Stomach (tissue), 9 donors: ENCODE measurements around the gene AZGP1. TPM values are rescaled to one million over a fixed set of nuclear protein-coding genes. Genes with fewer than 3 reads are reported as not detected.
"Not testable (repeated sequence)": the region's sequence is repeated elsewhere in the genome, so short reads cannot be mapped to it uniquely, and the experiment has no call there.

ENCODE experiments used
- DNase-seq, 2 donors: peaks; one replicate each; pipeline versions ENCODE4 v3.0.0 to v3.0.0-alpha.2; 2013 to 2019
- H3K27ac ChIP-seq, 5 donors: fragments of 200-600 bp in 4 of 5; sonication (generic) in 4 of 5; one replicate each; pipeline ENCODE4 v1.5.1; 2013 to 2019; ENCODE audit warnings: mild to moderate bottlenecking in 1 of 5, moderate library complexity in 1 of 5
- H3K27me3 ChIP-seq, 3 donors: fragments of 200-600 bp; sonication (generic); one replicate each; pipeline ENCODE4 v1.5.1; 2017 to 2019; ENCODE audit warnings: mixed run types in 1 of 3
- H3K36me3 ChIP-seq, 4 donors: fragments of 200-600 bp; sonication (generic); 1 replicate in 3 of 4; 2 replicates in 1 of 4; pipeline ENCODE4 v1.5.1; 2016 to 2019
- H3K4me1 ChIP-seq, 4 donors: fragments of 200-600 bp; sonication (generic); one replicate each; pipeline ENCODE4 v1.5.1; 2016 to 2019
- H3K4me3 ChIP-seq, 4 donors: fragments of 200-600 bp; sonication (generic) in 3 of 4; one replicate each; pipeline ENCODE4 v1.5.1; 2016 to 2019; ENCODE audit warnings: mild to moderate bottlenecking in 1 of 4
- H3K9me3 ChIP-seq, 4 donors: fragments of 200-600 bp; sonication (generic); one replicate each; pipeline ENCODE4 v1.5.1; 2016 to 2019
- EP300 ChIP-seq: sonication (generic); formaldehyde crosslinking; IDR thresholded peaks from one replicate; pipeline ENCODE4 v1.6.1; 2017; ENCODE audit warnings: antibody characterized with exemption
- POLR2A ChIP-seq, 4 donors: fragments of 450-650 bp; IDR thresholded peaks; one replicate each; pipeline ENCODE4 v1.6.1; 2016; ENCODE audit warnings: antibody characterized with exemption in 4 of 4, control low read depth in 2 of 4, mild to moderate bottlenecking in 1 of 4, moderate library complexity in 1 of 4
- POLR2AphosphoS5 ChIP-seq, 3 donors: sonication (generic); formaldehyde crosslinking; IDR thresholded peaks; one replicate each; pipeline ENCODE4 v1.6.1; 2016; ENCODE audit warnings: antibody characterized with exemption in 3 of 3
- WGBS, 5 donors: extraction: QIAGEN DNeasy Blood & Tissue Kit in 3 of 5; methylation state at CpG; one replicate each; pipeline versions ENCODE4 v1.1.5 to v1.1.7; 2013 to 2018; 5-methylcytosine and 5-hydroxymethylcytosine counted together
- intact Hi-C: fragments of 100-400 bp; cut with DNase I; formaldehyde crosslinking; loops from one replicate; pipeline ENCODE4 v1.15.1; 2023; ENCODE audit warnings: low total_unique reads
- polyA plus RNA-seq, 3 donors: library from polyadenylated mRNA; stranded (reverse); fragments of 200-250 nt; gene quantifications; one replicate each; pipeline ENCODE4 v1.2.3, GENCODE V29; 2013
- total RNA-seq, 5 donors: library from RNA; depleted of rRNA; stranded (reverse); fragments of >200 nt; gene quantifications; one replicate each; pipeline versions ENCODE4 v1.1.0 to v1.2.3, GENCODE V29; 2014 to 2016
- TF ChIP-seq, protein P1 (sequence below), 7 experiments: fragments of 450-650 bp in 4 of 7; fragments of 200-600 bp in 3 of 7; sonication (generic) in 3 of 7; IDR thresholded peaks; one replicate each; pipeline ENCODE4 v1.5.1; 2016 to 2019; ENCODE audit warnings: antibody characterized with exemption in 7 of 7, control low read depth in 2 of 7, mild to moderate bottlenecking in 1 of 7
- donor health status: healthy with polysubstance abuse.
- donor health status: Bipolar disorder and iron deficiency.
- donor health status: healthy.

The AZGP1 gene
- total and polyA plus RNA-seq, 8 donors, result 6.8 to 461 (median 92.3) TPM; not detected in 1

DNA sequence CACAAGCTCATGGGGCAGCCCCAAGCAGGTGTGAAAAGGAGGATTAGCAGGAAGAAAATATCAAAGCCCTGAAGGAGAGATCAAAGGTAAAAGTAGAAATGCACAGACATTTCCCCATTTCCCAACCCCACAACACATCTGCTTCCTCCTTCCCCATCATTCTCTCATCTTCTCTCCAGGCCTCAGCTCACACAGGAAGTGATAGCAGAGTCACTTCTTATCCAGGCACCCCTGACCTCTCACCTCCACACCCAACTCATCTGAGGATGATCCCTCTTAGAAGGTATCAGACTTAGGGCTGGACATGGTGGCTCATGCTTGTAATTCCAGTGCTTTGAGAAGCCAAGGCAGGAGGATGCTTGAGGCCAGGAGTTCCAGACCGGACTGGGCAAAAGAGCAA is 28.2 kb downstream of the AZGP1 start:
- H3K9me3 ChIP-seq, result peaks cover 0 to 12% (median 7%) of the 10 kb centered on the region in 4 donors
- WGBS, 5 donors, result 74 to 100% (median 90%) methylated on average over 1 of the region's 1 CpG
- intact Hi-C loops, result no loop called here
- peaks cover 0 to 5% (median 5%) of the 10 kb centered on the region in 3 donors for H3K27me3 ChIP-seq
- DNase-seq, result no peak
- TF ChIP-seq EP300, result no peak
- TF ChIP-seq POLR2AphosphoS5 (IDR thresholded peaks at IDR 0.05), result no peak
- TF ChIP-seq POLR2A (IDR thresholded peaks at IDR 0.05), result no peak
- TF ChIP-seq, protein P1, sequence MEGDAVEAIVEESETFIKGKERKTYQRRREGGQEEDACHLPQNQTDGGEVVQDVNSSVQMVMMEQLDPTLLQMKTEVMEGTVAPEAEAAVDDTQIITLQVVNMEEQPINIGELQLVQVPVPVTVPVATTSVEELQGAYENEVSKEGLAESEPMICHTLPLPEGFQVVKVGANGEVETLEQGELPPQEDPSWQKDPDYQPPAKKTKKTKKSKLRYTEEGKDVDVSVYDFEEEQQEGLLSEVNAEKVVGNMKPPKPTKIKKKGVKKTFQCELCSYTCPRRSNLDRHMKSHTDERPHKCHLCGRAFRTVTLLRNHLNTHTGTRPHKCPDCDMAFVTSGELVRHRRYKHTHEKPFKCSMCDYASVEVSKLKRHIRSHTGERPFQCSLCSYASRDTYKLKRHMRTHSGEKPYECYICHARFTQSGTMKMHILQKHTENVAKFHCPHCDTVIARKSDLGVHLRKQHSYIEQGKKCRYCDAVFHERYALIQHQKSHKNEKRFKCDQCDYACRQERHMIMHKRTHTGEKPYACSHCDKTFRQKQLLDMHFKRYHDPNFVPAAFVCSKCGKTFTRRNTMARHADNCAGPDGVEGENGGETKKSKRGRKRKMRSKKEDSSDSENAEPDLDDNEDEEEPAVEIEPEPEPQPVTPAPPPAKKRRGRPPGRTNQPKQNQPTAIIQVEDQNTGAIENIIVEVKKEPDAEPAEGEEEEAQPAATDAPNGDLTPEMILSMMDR (IDR thresholded peaks at IDR 0.05), result no peak
- no peaks in the 10 kb centered on the region for H3K4me1 ChIP-seq
- H3K36me3 ChIP-seq, result no peaks in the 10 kb centered on the region
- H3K27ac ChIP-seq, result no peak overlapping the region
- no peak overlapping the region for H3K4me3 ChIP-seq

DNA sequence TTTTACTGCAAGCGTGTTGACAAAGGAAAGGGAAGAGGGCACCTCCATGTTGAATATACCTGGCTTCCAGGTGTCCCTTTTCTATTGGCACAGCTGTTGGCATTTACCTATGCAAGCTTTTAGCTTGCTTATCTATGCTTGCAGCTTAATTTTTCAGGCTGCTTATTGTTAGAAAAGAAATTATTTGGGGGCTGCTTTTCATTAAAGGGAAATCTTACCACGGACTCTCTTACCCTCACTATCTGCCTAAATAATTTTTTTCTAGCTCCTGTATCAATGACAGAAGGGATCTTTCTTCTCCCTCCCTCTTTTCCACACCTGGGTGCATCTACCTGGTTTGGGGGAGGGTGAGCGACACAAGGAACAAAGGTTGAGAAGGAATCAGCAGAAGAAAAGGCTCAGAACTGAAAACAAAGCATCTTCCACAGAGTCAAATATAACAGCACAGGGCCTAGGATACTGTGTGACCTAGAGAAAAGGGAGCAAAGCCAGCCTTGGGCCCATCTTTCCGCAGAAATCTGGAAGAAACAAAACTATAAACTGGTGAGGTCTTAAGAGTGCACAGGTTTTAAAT is 31.2 kb downstream of the AZGP1 start:
- WGBS, 5 donors, result 43 to 56% (median 52%) methylated on average over 4 of the region's 4 CpGs
- Histone ChIP-seq H3K36me3 (no peaks in the 10 kb centered on the region), H3K27ac (no peak overlapping the region), H3K4me3 (no peak overlapping the region), H3K27me3 (peaks cover 0 to 10% (median 5%) of the 10 kb centered on the region in 3 donors), H3K9me3 (no peaks in the 10 kb centered on the region), H3K4me1 (no peaks in the 10 kb centered on the region)
- intact Hi-C loops, result no loop called here
- no peak for TF ChIP-seq POLR2AphosphoS5 (IDR thresholded peaks at IDR 0.05)
- no peak for TF ChIP-seq POLR2A (IDR thresholded peaks at IDR 0.05)
- TF ChIP-seq, protein P1 (IDR thresholded peaks at IDR 0.05), result no peak
- no peak for TF ChIP-seq EP300
- DNase-seq, result no peak

DNA sequence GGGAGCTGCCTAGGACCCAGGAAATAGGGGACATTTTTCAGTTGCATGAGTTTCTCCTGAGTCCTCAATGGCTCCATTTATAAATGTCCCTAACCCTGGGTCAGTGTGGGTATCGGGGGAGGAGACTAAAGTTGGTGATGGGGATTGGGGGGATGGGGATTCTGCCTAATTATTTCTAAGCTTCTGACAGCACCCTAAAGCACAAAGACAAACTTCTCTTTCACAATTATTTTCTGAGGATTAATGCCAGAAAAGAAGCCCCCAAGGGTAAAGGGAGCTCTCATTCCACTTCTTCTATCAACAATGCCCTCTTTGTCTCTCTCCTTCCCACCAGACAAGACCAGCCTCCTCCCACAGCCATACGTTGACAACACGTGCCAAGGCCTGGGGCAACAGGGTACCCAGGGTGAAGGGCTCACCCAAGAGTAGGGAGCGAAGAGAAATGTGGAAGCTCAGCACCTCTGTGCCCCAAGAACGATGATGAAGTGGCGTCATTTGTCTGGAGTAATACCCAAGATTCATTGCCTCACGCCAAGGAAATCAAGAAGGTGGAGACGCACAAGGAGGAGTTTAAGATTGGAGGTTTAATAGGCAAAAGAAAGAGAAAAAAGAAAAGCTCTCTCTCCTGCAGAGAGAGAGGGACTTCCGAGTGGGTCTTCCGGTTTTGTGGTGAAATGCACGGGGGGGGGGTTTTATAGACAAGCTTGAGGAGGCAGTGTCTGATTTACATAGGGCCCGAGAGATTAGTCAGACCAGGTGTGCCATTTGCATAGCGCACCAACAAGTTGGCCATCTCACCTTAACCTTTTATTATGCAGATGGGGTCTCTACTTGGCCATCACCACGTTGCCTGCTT is 32.0 kb downstream of the AZGP1 start:
- Histone ChIP-seq H3K4me3 (no peak overlapping the region), H3K9me3 (peaks cover 0 to 4% (median under 1%) of the 10 kb centered on the region in 4 donors), H3K4me1 (no peaks in the 10 kb centered on the region), H3K36me3 (no peaks in the 10 kb centered on the region), H3K27me3 (peaks cover 0 to 10% (median 5%) of the 10 kb centered on the region in 3 donors), H3K27ac (no peak overlapping the region)
- WGBS, 5 donors, result 37 to 49% (median 43%) methylated on average over 14 of the region's 14 CpGs
- DNase-seq, result peak in 1 of 2 donors; percentile 36
- TF ChIP-seq POLR2A (IDR thresholded peaks at IDR 0.05), result no peak
- TF ChIP-seq, protein P1 (IDR thresholded peaks at IDR 0.05), result no peak
- no peak for TF ChIP-seq EP300
- no peak for TF ChIP-seq POLR2AphosphoS5 (IDR thresholded peaks at IDR 0.05)
- intact Hi-C loops, result no loop called here

DNA sequence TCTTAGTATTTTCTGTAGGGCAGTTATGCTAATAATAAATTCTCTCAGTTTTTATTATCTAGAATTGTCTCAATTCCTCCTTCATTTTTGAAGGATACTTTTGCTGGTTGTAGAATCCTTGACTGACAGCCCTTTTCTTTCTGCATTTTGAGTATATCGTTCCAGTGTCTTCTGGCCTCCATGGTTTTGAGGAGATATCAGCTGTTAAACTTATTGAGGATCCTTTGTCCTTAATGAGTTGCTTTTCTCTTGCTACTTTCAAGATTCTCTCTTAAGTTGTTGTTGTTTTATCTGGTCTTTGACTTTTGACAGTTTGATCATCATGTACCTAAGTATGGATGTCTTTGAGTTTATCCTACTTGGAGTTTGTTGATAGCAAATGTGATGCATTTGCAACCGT is 37.5 kb downstream of the AZGP1 start:
- Histone ChIP-seq H3K4me1 (no peaks in the 10 kb centered on the region), H3K27me3 (peaks cover 0 to 26% (median 4%) of the 10 kb centered on the region in 3 donors), H3K4me3 (no peak overlapping the region), H3K9me3 (peaks cover 0 to 13% (median 8%) of the 10 kb centered on the region in 4 donors), H3K27ac (no peak overlapping the region), H3K36me3 (no peaks in the 10 kb centered on the region)
- 74 to 94% (median 88%) methylated on average over 2 of the region's 2 CpGs for WGBS, 5 donors
- intact Hi-C loops, result no loop called here
- TF ChIP-seq, protein P1 (IDR thresholded peaks at IDR 0.05), result no peak
- TF ChIP-seq EP300 (no peak), POLR2A (IDR thresholded peaks at IDR 0.05) (no peak), POLR2AphosphoS5 (IDR thresholded peaks at IDR 0.05) (no peak)
- DNase-seq, result no peak

DNA sequence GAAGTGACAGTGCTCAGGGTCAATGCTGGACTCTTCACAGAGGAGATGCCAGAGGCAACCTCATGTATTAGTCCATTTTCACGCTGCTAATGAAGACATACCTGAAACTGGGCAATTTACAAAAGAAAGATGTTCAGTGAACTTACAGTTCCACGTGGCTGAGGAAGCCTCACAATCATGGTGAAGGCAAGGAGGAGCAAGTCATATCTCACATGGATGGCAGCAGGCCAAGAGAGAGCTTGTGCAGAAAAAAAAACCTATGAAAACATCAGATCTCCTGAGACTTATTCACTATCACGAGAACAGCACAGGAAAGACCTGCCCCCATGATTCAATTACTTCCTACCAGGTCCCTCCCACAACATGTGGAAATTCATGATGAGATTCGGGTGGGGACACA is 40.8 kb downstream of the AZGP1 start:
- DNase-seq, intact Hi-C loops, H3K36me3 ChIP-seq, H3K4me3 ChIP-seq, H3K27ac ChIP-seq, H3K4me1 ChIP-seq: not testable (repeated sequence)
- Histone ChIP-seq H3K27me3 (peaks cover 0 to 26% (median 4%) of the 10 kb centered on the region in 3 donors), H3K9me3 (peaks cover 0 to 13% (median 8%) of the 10 kb centered on the region in 4 donors)
- WGBS, 5 donors, result 37 to 48% (median 45%) methylated on average over 4 of the region's 4 CpGs
